Karpas-422 (cell line): ENCODE data around the gene OBSCN. TPM values are rescaled to one million over a fixed set of nuclear protein-coding genes. Genes with fewer than 3 reads are reported as not detected.

Experiments used
- DNase-seq: peaks from one replicate; pipeline ENCODE4 v3.0.0-alpha.2; 2015
- H2AFZ ChIP-seq: fragments of 200-600 bp; sonication (generic); 2 replicates; pipeline ENCODE4 v1.6.1; 2014; ENCODE audit warnings: antibody characterized with exemption, low read length, mixed read lengths
- H3K27ac ChIP-seq: fragments of 200-600 bp; sonication (generic); 2 replicates; pipeline ENCODE4 v1.5.1; 2014; ENCODE audit warnings: mild to moderate bottlenecking, low read length, moderate library complexity
- H3K27me3 ChIP-seq: fragments of 200-600 bp; sonication (generic); 2 replicates; pipeline ENCODE4 v1.6.1; 2014; ENCODE audit warnings: low read length, mixed read lengths
- H3K36me3 ChIP-seq: fragments of 200-600 bp; sonication (generic); 2 replicates; pipeline ENCODE4 v1.6.1; 2014; ENCODE audit warnings: low read length, mixed read lengths; ENCODE audit not compliant: insufficient read depth
- H3K4me1 ChIP-seq: fragments of 200-600 bp; sonication (generic); 2 replicates; pipeline ENCODE4 v1.6.1; 2014; ENCODE audit warnings: mild to moderate bottlenecking, low read length, mixed read lengths
- H3K4me2 ChIP-seq: fragments of 200-600 bp; sonication (generic); 2 replicates; pipeline ENCODE4 v1.6.1; 2014; ENCODE audit warnings: low read length, low read depth, mild to moderate bottlenecking; ENCODE audit not compliant: poor library complexity, severe bottlenecking
- H3K4me3 ChIP-seq: fragments of 200-600 bp; sonication (generic); 2 replicates; pipeline ENCODE4 v1.5.1; 2014; ENCODE audit warnings: mild to moderate bottlenecking, antibody characterized with exemption, low read length, mixed read lengths
- H3K79me2 ChIP-seq: fragments of 200-600 bp; sonication (generic); 2 replicates; pipeline ENCODE4 v1.6.1; 2014; ENCODE audit warnings: mild to moderate bottlenecking, low read length, mixed read lengths
- H3K9ac ChIP-seq: fragments of 200-600 bp; sonication (generic); 2 replicates; pipeline ENCODE4 v1.6.0; 2014; ENCODE audit warnings: low read length
- H3K9me2 ChIP-seq: fragments of 200-600 bp; sonication (generic), shearing (Covaris generic); replicated peaks from 2 replicates; pipeline ENCODE4 v1.6.0; 2014; ENCODE audit warnings: mild to moderate bottlenecking, low read length, moderate library complexity; ENCODE audit not compliant: insufficient read depth
- H3K9me3 ChIP-seq: fragments of 300-700, 200-600 bp; sonication (generic); 2 replicates; pipeline ENCODE4 v1.6.1; 2014; ENCODE audit warnings: low read length, mixed read lengths
- H4K20me1 ChIP-seq: fragments of 200-600 bp; sonication (generic); 2 replicates; pipeline ENCODE4 v1.6.1; 2014; ENCODE audit warnings: mild to moderate bottlenecking, antibody characterized with exemption, low read length, low read depth; ENCODE audit not compliant: insufficient read depth
- total RNA-seq: library from RNA; depleted of rRNA; stranded (reverse); fragments of >200 nt; shearing (Covaris generic); gene quantifications from 2 replicates; pipeline ENCODE4 v1.2.3, GENCODE V29; 2014; ENCODE audit warnings: low replicate concordance

The OBSCN gene
- total RNA-seq, 1 experiment from 2014 or later: 17.5 TPM

- Histone ChIP-seq H4K20me1 (no peaks in the 10 kb centered on the region), H3K4me3 (no peak overlapping the region), H3K79me2 (no peaks in the 10 kb centered on the region), H3K27ac (no peak overlapping the region), H3K27me3 (no peaks in the 10 kb centered on the region), H2AFZ (no peak overlapping the region), H3K9me2 (no peaks in the 10 kb centered on the region), H3K9me3 (no peaks in the 10 kb centered on the region), H3K9ac (no peak overlapping the region), H3K4me2 (no peak overlapping the region), H3K36me3 (no peaks in the 10 kb centered on the region), H3K4me1 (no peaks in the 10 kb centered on the region)
- DNase-seq: no peak
These were observed 171.1 kb downstream of the OBSCN start for GRCh38 chr1:228378873-228379460.

DNA sequence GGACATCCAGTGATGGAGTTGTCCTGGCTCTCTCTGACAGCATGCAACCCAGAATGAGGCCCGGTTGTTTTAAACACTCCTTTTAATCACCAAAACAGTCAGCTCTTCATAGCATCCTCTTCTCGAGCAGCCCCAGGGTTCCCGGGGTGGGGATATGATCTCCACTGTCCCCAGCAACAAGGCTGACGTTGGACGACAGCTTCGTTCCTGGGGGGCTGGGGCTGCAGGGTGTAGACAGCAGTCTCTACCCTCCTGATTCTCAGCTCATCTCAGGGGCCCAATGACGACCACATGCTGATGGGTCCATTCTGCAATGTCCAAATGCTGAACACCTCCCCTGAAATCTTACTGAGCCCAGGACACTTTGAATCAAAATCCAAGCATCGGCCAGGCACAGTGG, 171.8 kb downstream of the OBSCN start:
- H3K9me2 ChIP-seq: no peaks in the 10 kb centered on the region
- H3K4me1 ChIP-seq: no peaks in the 10 kb centered on the region
- no peak overlapping the region for H3K9ac ChIP-seq
- H3K79me2 ChIP-seq: no peaks in the 10 kb centered on the region
- no peak for DNase-seq
- no peaks in the 10 kb centered on the region for H4K20me1 ChIP-seq
- H3K27me3 ChIP-seq: no peaks in the 10 kb centered on the region
- no peak overlapping the region for H2AFZ ChIP-seq
- H3K36me3 ChIP-seq: no peaks in the 10 kb centered on the region
- H3K4me3 ChIP-seq: no peak overlapping the region
- no peak overlapping the region for H3K4me2 ChIP-seq
- no peaks in the 10 kb centered on the region for H3K9me3 ChIP-seq
- H3K27ac ChIP-seq: no peak overlapping the region

DNA sequence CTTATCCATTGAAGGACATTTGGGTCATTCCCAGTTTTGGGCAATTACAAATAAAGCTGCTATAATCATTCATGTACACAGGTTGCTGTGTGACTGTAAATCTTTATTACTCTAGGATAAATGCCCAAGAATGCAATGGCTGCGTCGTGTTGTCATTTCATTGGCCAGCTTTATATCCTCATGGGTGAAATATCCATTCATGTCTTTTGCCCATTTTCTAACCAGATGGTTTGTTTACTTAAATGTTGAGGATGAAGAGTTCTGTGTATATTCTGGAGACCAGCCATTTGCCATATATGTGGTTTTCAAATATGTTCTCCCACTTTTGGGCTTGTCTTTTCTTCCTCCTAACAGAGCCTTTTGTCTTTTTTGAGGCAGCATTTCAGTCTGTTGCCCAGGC, 173.5 kb downstream of the OBSCN start:
- DNase-seq: no peak
- Histone ChIP-seq H3K4me3 (no peak overlapping the region), H3K9ac (no peak overlapping the region), H3K4me2 (no peak overlapping the region), H3K79me2 (no peaks in the 10 kb centered on the region), H3K9me3 (no peaks in the 10 kb centered on the region), H3K36me3 (no peaks in the 10 kb centered on the region), H3K9me2 (no peaks in the 10 kb centered on the region), H3K4me1 (no peaks in the 10 kb centered on the region), H2AFZ (no peak overlapping the region), H3K27me3 (no peaks in the 10 kb centered on the region), H4K20me1 (no peaks in the 10 kb centered on the region), H3K27ac (no peak overlapping the region)

DNA sequence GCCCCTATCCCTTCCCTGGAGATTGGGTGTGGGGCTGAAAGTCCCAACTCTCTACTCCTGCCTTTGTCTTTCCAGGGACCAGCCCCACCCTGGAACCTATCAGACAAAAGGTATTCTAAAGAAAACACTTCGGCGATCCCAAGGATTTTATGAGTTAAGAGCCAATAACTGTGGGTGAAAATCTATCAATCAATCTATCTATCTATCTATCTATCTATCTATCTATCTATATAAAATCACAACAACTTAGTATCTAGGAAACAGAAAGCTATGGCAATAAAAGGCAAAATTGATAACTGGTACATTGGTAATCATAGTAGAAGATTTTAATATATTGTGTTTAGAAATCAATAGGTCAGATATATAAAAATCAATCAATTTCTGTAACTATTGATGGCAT, 175.9 kb downstream of the OBSCN start:
- no peak overlapping the region for H3K9ac ChIP-seq
- no peaks in the 10 kb centered on the region for H3K27me3 ChIP-seq
- no peaks in the 10 kb centered on the region for H4K20me1 ChIP-seq
- H3K36me3 ChIP-seq: no peaks in the 10 kb centered on the region
- no peaks in the 10 kb centered on the region for H3K4me1 ChIP-seq
- no peak overlapping the region for H3K4me3 ChIP-seq
- no peak overlapping the region for H3K27ac ChIP-seq
- no peaks in the 10 kb centered on the region for H3K9me2 ChIP-seq
- no peaks in the 10 kb centered on the region for H3K79me2 ChIP-seq
- H2AFZ ChIP-seq: no peak overlapping the region
- no peak for DNase-seq
- no peaks in the 10 kb centered on the region for H3K9me3 ChIP-seq
- H3K4me2 ChIP-seq: no peak overlapping the region

DNA sequence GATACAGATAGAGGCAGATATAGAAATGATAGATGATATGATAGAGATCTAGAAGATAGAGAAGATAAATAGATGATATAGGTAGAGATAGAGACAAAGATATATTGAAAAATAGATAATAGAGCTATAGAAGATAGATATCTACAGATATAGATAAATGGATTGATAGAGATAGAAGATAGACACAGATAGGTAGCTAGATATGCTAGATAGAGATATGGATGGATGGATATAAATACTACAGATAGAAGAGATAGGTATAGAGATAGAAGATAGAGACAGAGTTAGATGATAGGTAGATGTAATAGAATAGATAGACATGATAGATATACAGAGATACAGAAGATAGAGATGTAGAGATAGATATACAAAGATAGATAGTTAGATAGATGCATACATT, 177.4 kb downstream of the OBSCN start:
- H3K4me1 ChIP-seq: no peaks in the 10 kb centered on the region
- DNase-seq: no peak
- H3K9me3 ChIP-seq: no peaks in the 10 kb centered on the region

DNA sequence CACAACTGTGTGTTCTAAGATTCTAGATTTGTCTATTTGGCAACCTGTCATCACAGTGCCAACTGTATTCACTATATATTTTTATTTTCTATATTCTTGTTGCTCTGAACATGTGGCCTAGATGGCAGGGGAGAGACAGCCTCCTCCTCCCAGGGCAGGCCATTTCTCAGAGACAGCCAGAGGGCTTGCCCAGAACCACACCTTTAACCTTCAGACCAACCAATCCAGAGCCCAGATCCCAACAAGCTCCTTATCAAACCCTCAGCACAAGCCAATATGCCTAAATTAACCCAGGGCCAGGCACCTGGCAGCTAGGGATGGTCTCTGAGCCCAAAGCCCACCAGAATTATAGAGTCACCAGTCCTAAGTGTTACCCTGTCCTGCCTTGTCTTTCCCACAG, 179.5 kb downstream of the OBSCN start:
- Histone ChIP-seq H3K9ac (no peak overlapping the region), H4K20me1 (0 out of 2 replicates have a peak, but pooled peaks cover 5% of the 10 kb centered on the region), H3K4me2 (no peak overlapping the region), H2AFZ (no peak overlapping the region), H3K27me3 (no peaks in the 10 kb centered on the region), H3K4me1 (no peaks in the 10 kb centered on the region), H3K36me3 (no peaks in the 10 kb centered on the region), H3K27ac (no peak overlapping the region), H3K9me2 (no peaks in the 10 kb centered on the region), H3K4me3 (no peak overlapping the region), H3K79me2 (no peaks in the 10 kb centered on the region), H3K9me3 (no peaks in the 10 kb centered on the region)
- no peak for DNase-seq

More for the DNA sequence above, 177.4 kb downstream of the OBSCN start:
- no peaks in the 10 kb centered on the region for H3K27me3 ChIP-seq
- H3K9me2 ChIP-seq: no peaks in the 10 kb centered on the region
- H3K4me2 ChIP-seq: no peak overlapping the region
- H3K4me3 ChIP-seq: no peak overlapping the region
- no peaks in the 10 kb centered on the region for H3K36me3 ChIP-seq
- no peak overlapping the region for H2AFZ ChIP-seq
- H4K20me1 ChIP-seq: no peaks in the 10 kb centered on the region
- H3K27ac ChIP-seq: no peak overlapping the region
- H3K9ac ChIP-seq: no peak overlapping the region
- no peaks in the 10 kb centered on the region for H3K79me2 ChIP-seq

- H3K4me2 ChIP-seq: no peak overlapping the region
These were observed 182.8 kb downstream of the OBSCN start for GRCh38 chr1:228390649-228391048.

DNA sequence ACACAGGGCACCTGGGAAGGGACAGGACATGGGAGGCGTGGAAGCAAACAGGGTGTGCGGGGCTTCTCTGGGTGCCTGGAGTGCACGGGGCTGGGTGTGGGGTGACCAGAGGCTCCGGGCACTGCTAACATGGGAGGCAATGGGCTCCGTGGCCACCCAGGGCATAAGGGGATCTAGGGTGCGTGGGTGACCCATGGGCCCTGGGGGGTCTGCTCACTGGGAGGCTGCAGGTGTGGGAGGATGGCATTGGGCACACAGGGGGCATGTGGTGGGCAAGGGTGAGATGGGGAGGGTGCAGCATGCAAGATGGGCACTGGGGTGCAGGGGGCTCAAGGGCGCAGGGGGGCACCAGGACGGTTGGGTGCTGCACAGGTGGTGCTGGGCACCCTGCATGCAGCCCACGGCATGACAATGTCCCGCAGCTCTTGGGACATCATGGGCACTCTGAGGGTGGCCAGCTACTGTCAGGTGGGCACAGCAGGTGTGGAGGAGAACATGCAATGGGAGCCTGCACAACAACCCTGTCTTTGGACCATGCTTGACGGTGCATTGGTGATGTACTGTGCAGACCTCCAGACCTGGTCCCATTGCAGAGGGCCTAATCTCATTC, 183.7 kb downstream of the OBSCN start:
- no peak for DNase-seq

More at GRCh38 chr1:228390649-228391048, 182.8 kb downstream of the OBSCN start:
- Histone ChIP-seq H3K36me3 (no peaks in the 10 kb centered on the region; the same call in 1 of the 2 replicates), H3K4me3 (no peak overlapping the region), H3K27ac (no peak overlapping the region), H3K79me2 (no peaks in the 10 kb centered on the region), H3K9ac (no peak overlapping the region), H3K4me1 (no peaks in the 10 kb centered on the region), H3K27me3 (no peaks in the 10 kb centered on the region), H4K20me1 (0 out of 2 replicates have a peak, but pooled peaks cover 5% of the 10 kb centered on the region), H3K9me3 (no peaks in the 10 kb centered on the region), H3K9me2 (no peaks in the 10 kb centered on the region), H2AFZ (no peak overlapping the region)
- no peak for DNase-seq

More for the DNA sequence above, 183.7 kb downstream of the OBSCN start:
- Histone ChIP-seq H2AFZ (no peak overlapping the region), H3K4me2 (no peak overlapping the region), H3K9me2 (no peaks in the 10 kb centered on the region), H3K4me1 (no peaks in the 10 kb centered on the region), H3K27me3 (no peaks in the 10 kb centered on the region), H3K36me3 (no peaks in the 10 kb centered on the region; the same call in 1 of the 2 replicates), H4K20me1 (0 out of 2 replicates have a peak, but pooled peaks cover 5% of the 10 kb centered on the region), H3K9me3 (no peaks in the 10 kb centered on the region), H3K4me3 (no peak overlapping the region), H3K79me2 (no peaks in the 10 kb centered on the region), H3K9ac (no peak overlapping the region), H3K27ac (no peak overlapping the region)
